Measurements from ENCODE around the gene SLC25A33.
"Not testable (repeated sequence)": the region's sequence is repeated elsewhere in the genome, so short reads cannot be mapped to it uniquely, and the experiment has no call there.

- TF ChIP-seq POLR2A (IDR thresholded peaks at IDR 0.05): not testable (repeated sequence)
- TF ChIP-seq, protein P1, sequence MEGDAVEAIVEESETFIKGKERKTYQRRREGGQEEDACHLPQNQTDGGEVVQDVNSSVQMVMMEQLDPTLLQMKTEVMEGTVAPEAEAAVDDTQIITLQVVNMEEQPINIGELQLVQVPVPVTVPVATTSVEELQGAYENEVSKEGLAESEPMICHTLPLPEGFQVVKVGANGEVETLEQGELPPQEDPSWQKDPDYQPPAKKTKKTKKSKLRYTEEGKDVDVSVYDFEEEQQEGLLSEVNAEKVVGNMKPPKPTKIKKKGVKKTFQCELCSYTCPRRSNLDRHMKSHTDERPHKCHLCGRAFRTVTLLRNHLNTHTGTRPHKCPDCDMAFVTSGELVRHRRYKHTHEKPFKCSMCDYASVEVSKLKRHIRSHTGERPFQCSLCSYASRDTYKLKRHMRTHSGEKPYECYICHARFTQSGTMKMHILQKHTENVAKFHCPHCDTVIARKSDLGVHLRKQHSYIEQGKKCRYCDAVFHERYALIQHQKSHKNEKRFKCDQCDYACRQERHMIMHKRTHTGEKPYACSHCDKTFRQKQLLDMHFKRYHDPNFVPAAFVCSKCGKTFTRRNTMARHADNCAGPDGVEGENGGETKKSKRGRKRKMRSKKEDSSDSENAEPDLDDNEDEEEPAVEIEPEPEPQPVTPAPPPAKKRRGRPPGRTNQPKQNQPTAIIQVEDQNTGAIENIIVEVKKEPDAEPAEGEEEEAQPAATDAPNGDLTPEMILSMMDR (IDR thresholded peaks at IDR 0.05 in 8 of 11, conservative IDR thresholded peaks at IDR 0.05 in 3 of 11): not testable (repeated sequence)
These were observed 31.7 kb downstream of the SLC25A33 start for GRCh38 chr1:9570886-9571529.
